H9 (cell line): ENCODE data around the gene GOLGA8A. TPM values are rescaled to one million over a fixed set of nuclear protein-coding genes. Genes with fewer than 3 reads are reported as not detected.

Experiments
- DNase-seq: peaks from one replicate; pipeline ENCODE4 v3.0.0-alpha.2; 2017
- H2AFZ ChIP-seq: one replicate; pipeline ENCODE4 v1.6.1; 2013; ENCODE audit warnings: mild to moderate bottlenecking, low read length, control low read depth, moderate library complexity
- H2AK5ac ChIP-seq: 2 replicates; pipeline ENCODE4 v1.6.1; 2013; ENCODE audit warnings: low read length, control low read depth, mixed read lengths; ENCODE audit not compliant: insufficient read length
- H2BK120ac ChIP-seq: one replicate; pipeline ENCODE4 v1.6.1; 2013; ENCODE audit warnings: low read depth, mild to moderate bottlenecking, low read length, control low read depth, inconsistent platforms; ENCODE audit not compliant: poor library complexity, severe bottlenecking
- H2BK12ac ChIP-seq: 2 replicates; pipeline ENCODE4 v1.6.1; 2013; ENCODE audit warnings: low read length, control low read depth, mixed read lengths, low read depth; ENCODE audit not compliant: insufficient read length
- H2BK15ac ChIP-seq: 2 replicates; pipeline ENCODE4 v1.6.1; 2013; ENCODE audit warnings: low read depth, low read length, control low read depth
- H2BK20ac ChIP-seq: one replicate; pipeline ENCODE4 v1.6.1; 2013; ENCODE audit warnings: low read depth, mild to moderate bottlenecking, low read length, control low read depth, inconsistent platforms; ENCODE audit not compliant: poor library complexity, severe bottlenecking
- H2BK5ac ChIP-seq: 2 replicates; pipeline ENCODE4 v1.6.1; 2013; ENCODE audit warnings: low read length, control low read depth, mixed read lengths; ENCODE audit not compliant: insufficient read length
- H3K14ac ChIP-seq: 2 replicates; pipeline ENCODE4 v1.6.1; 2013; ENCODE audit warnings: low read length, control low read depth; ENCODE audit not compliant: insufficient read depth
- H3K18ac ChIP-seq: 2 replicates; pipeline ENCODE4 v1.6.1; 2013; ENCODE audit warnings: low read depth, mild to moderate bottlenecking, mixed read lengths, low read length, control low read depth; ENCODE audit not compliant: insufficient read length
- H3K23ac ChIP-seq: 2 replicates; pipeline ENCODE4 v1.6.1; 2013; ENCODE audit warnings: low read length, control low read depth, mixed read lengths, low read depth; ENCODE audit not compliant: insufficient read length
- H3K23me2 ChIP-seq: 2 replicates; pipeline ENCODE4 v1.6.1; 2013; ENCODE audit warnings: low read depth, mild to moderate bottlenecking, mixed read lengths, low read length, control low read depth; ENCODE audit not compliant: insufficient read length, poor library complexity, severe bottlenecking
- H3K27ac ChIP-seq: 2 replicates; pipeline ENCODE4 v1.5.1; 2013; ENCODE audit warnings: low read length, control low read depth, mixed read lengths, low read depth; ENCODE audit not compliant: insufficient read length
- H3K27me3 ChIP-seq: 2 replicates; pipeline ENCODE4 v1.6.1; 2013; ENCODE audit warnings: low read length, control low read depth, inconsistent platforms; ENCODE audit not compliant: insufficient read depth
- H3K4ac ChIP-seq: 2 replicates; pipeline ENCODE4 v1.6.1; 2013; ENCODE audit warnings: low read depth, mild to moderate bottlenecking, control low read depth, inconsistent platforms, low read length, moderate library complexity
- H3K4me1 ChIP-seq: 2 replicates; pipeline ENCODE4 v1.6.1; 2013; ENCODE audit warnings: low read length, control low read depth, inconsistent platforms; ENCODE audit not compliant: insufficient read depth
- H3K4me2 ChIP-seq: 2 replicates; pipeline ENCODE4 v1.6.1; 2013; ENCODE audit warnings: low read length, control low read depth, mixed read lengths; ENCODE audit not compliant: insufficient read length, insufficient read depth
- H3K56ac ChIP-seq: 2 replicates; pipeline ENCODE4 v1.6.1; 2013; ENCODE audit warnings: low read depth, mild to moderate bottlenecking, mixed read lengths, low read length, control low read depth; ENCODE audit not compliant: insufficient read length
- H3K79me1 ChIP-seq: 2 replicates; pipeline ENCODE4 v1.6.1; 2013; ENCODE audit warnings: low read depth, mild to moderate bottlenecking, moderate library complexity, low read length, control low read depth, inconsistent platforms; ENCODE audit not compliant: insufficient read depth, poor library complexity, severe bottlenecking
- H3K79me2 ChIP-seq: 2 replicates; pipeline ENCODE4 v1.6.1; 2013; ENCODE audit warnings: low read length, control low read depth, inconsistent platforms; ENCODE audit not compliant: insufficient read depth
- H3K9ac ChIP-seq: 2 replicates; pipeline ENCODE4 v1.6.1; 2013; ENCODE audit warnings: low read length, control low read depth, mixed read lengths; ENCODE audit not compliant: insufficient read length; ENCODE audit errors: extremely low read depth
- H3K9me3 ChIP-seq: one replicate; pipeline ENCODE4 v1.6.1; 2013; ENCODE audit warnings: low read depth, low read length, inconsistent platforms; ENCODE audit not compliant: control insufficient read depth
- H3T11ph ChIP-seq: one replicate; pipeline ENCODE4 v1.6.1; 2013; ENCODE audit warnings: mild to moderate bottlenecking, low read length, control low read depth, inconsistent platforms
- H4K20me1 ChIP-seq: one replicate; pipeline ENCODE4 v1.6.1; 2013; ENCODE audit not compliant: control insufficient read depth, insufficient read length, insufficient read depth
- H4K5ac ChIP-seq: 2 replicates; pipeline ENCODE4 v1.6.1; 2013; ENCODE audit warnings: low read depth, mild to moderate bottlenecking, mixed read lengths, low read length, control low read depth; ENCODE audit not compliant: insufficient read length
- H4K8ac ChIP-seq: replicated peaks from 2 replicates; pipeline ENCODE4 v1.6.1; 2013; ENCODE audit warnings: low read length, control low read depth, mixed read lengths, low read depth; ENCODE audit not compliant: insufficient read length
- H4K91ac ChIP-seq: 2 replicates; pipeline ENCODE4 v1.6.1; 2013; ENCODE audit warnings: low read depth, mild to moderate bottlenecking, moderate library complexity, mixed read lengths, low read length, control low read depth; ENCODE audit not compliant: insufficient read length
- H3K27ac Mint-ChIP-seq, 3 experiments: 2 replicates in 2 of 3; 3 replicates in 1 of 3; pipeline ENCODE4 v1.8.0; 2020 to 2021; ENCODE audit warnings: mixed read lengths in 3 of 3, mild to moderate bottlenecking in 1 of 3, moderate library complexity in 1 of 3
- H3K27me3 Mint-ChIP-seq: 2 replicates; pipeline ENCODE4 v1.8.0; 2021; ENCODE audit warnings: low read depth, mild to moderate bottlenecking, moderate library complexity, mixed read lengths
- H3K36me3 Mint-ChIP-seq, 3 experiments: 2 replicates in 2 of 3; 3 replicates in 1 of 3; pipeline ENCODE4 v1.8.0; 2020 to 2021; ENCODE audit warnings: low read depth in 3 of 3, mixed read lengths in 3 of 3; ENCODE audit not compliant: insufficient read depth in 1 of 3
- H3K4me1 Mint-ChIP-seq, 2 experiments: 2 replicates each; pipeline ENCODE4 v1.8.0; 2020; ENCODE audit warnings: mixed read lengths in 2 of 2
- H3K4me3 Mint-ChIP-seq, 2 experiments: 2 replicates in 1 of 2; 3 replicates in 1 of 2; pipeline ENCODE4 v1.8.0; 2020 to 2021; ENCODE audit warnings: mild to moderate bottlenecking in 2 of 2, mixed read lengths in 2 of 2, moderate library complexity in 1 of 2
- H3K9me3 Mint-ChIP-seq, 2 experiments: 2 replicates in 1 of 2; 3 replicates in 1 of 2; pipeline ENCODE4 v1.8.0; 2020; ENCODE audit warnings: mild to moderate bottlenecking in 2 of 2, mixed read lengths in 2 of 2, moderate library complexity in 1 of 2
- WGBS: extraction: QIAGEN DNeasy Blood & Tissue Kit; methylation state at CpG from one replicate; pipeline ENCODE4 v1.1.7; 2013; ENCODE audit warnings: missing lambda C conversion rate, low lambda C conversion rate, mixed read lengths; ENCODE audit not compliant: insufficient read length; ENCODE audit errors: extremely low coverage; 5-methylcytosine and 5-hydroxymethylcytosine counted together
- total RNA-seq: library from RNA; stranded (reverse); gene quantifications from 2 replicates; pipeline ENCODE4 v1.2.1, GENCODE V29; 2021
- TF ChIP-seq, protein P1 (sequence below): fragments of 200-600 bp; sonication (generic); conservative IDR thresholded peaks from 3 replicates; pipeline ENCODE4 v1.8.0; 2021; ENCODE audit warnings: antibody characterized with exemption, mild to moderate bottlenecking

The GOLGA8A gene
- total RNA-seq, 1 experiment from 2014 or later = 58.8 TPM

DNA sequence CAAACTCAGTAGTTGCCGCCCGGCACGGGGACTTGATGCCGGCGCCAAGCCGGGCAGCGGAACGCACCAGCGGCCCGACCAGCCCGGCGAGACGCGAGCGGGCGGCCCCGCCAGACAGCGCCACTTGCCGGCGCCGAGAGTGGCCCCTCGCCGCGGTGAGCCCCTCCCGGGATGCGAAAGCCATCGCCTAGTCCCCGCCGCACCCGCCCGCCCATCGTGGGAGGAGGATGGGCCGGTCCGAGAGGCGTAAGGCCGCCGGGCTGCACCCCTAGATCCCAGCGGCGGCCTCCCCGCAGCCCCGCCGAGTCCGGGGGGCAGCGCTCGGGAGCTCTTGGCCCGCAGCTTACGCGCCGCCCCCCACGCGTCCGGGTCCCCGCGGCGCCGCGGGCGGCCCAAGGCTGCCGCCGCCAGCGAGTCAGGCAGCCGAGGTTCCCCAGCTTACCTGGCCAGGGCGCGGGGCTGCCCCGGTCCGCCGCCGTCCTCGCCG is 609 bp downstream of the GOLGA8A start:
- H3K14ac ChIP-seq = peak overlapping the region; percentile 71; the same call in 1 of the 2 replicates
- no peaks in the 10 kb centered on the region for H3K4me1 ChIP-seq
- Mint-ChIP-seq H3K36me3 (peaks cover 2 to 30% (median 27%) of the 10 kb centered on the region in 3 experiments; a peak in 6 of 7 replicates), H3K27me3 (peaks cover 41% of the 10 kb centered on the region), H3K9me3 (peaks cover 3% of the 10 kb centered on the region in 2 experiments; a peak in 2 of 5 replicates), H3K4me3 (peak overlapping the region; percentile 72 to 82), H3K27ac (no peak overlapping the region), H3K4me1 (peaks cover 5 to 11% of the 10 kb centered on the region in 2 experiments; a peak in 3 of 4 replicates)
- H4K8ac ChIP-seq = no peak overlapping the region
- H3K4me2 ChIP-seq = peak overlapping the region; percentile 36
- no peaks in the 10 kb centered on the region for H4K20me1 ChIP-seq
- no peak overlapping the region; the same call in 1 of the 2 replicates for H2BK15ac ChIP-seq
- no peaks in the 10 kb centered on the region for H3K79me2 ChIP-seq
- no peak overlapping the region for H3T11ph ChIP-seq
- no peak overlapping the region for H3K23ac ChIP-seq
- H3K9ac ChIP-seq = no peak overlapping the region
- TF ChIP-seq, protein P1, sequence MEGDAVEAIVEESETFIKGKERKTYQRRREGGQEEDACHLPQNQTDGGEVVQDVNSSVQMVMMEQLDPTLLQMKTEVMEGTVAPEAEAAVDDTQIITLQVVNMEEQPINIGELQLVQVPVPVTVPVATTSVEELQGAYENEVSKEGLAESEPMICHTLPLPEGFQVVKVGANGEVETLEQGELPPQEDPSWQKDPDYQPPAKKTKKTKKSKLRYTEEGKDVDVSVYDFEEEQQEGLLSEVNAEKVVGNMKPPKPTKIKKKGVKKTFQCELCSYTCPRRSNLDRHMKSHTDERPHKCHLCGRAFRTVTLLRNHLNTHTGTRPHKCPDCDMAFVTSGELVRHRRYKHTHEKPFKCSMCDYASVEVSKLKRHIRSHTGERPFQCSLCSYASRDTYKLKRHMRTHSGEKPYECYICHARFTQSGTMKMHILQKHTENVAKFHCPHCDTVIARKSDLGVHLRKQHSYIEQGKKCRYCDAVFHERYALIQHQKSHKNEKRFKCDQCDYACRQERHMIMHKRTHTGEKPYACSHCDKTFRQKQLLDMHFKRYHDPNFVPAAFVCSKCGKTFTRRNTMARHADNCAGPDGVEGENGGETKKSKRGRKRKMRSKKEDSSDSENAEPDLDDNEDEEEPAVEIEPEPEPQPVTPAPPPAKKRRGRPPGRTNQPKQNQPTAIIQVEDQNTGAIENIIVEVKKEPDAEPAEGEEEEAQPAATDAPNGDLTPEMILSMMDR = peak; percentile 31; the same call in 2 of the 3 replicates
- no peak overlapping the region for H2BK120ac ChIP-seq
- H3K27ac ChIP-seq = no peak overlapping the region
- H2BK20ac ChIP-seq = no peak overlapping the region
- H3K79me1 ChIP-seq = no peaks in the 10 kb centered on the region
- no peak overlapping the region for H2AFZ ChIP-seq
- H3K9me3 ChIP-seq = no peaks in the 10 kb centered on the region
- no peaks in the 10 kb centered on the region; the same call in 1 of the 2 replicates for H3K27me3 ChIP-seq
- H4K91ac ChIP-seq = no peak overlapping the region
- no peak overlapping the region for H2BK5ac ChIP-seq
- no peak overlapping the region for H3K56ac ChIP-seq
- H3K4ac ChIP-seq = no peak overlapping the region
- WGBS = no CpG with 5 or more reads among the region's 70 CpGs
- no peak overlapping the region for H4K5ac ChIP-seq
- H2BK12ac ChIP-seq = no peak overlapping the region
- DNase-seq = peak; percentile 39
- no peak overlapping the region for H3K18ac ChIP-seq
- peaks cover 3% of the 10 kb centered on the region for H3K23me2 ChIP-seq
- no peak overlapping the region for H2AK5ac ChIP-seq
